NCI-H1930 (cell line): ENCODE measurements around the gene IQCH.
A peak's percentile ranks its signal among the peaks of the same experiment; 100 is the strongest.

Source experiments
- DNase-seq, 2 experiments: peaks; one replicate each; lab custom pipeline; 2025; lab: John Stamatoyannopoulos, UW

IQCH gene

GRCh38 chr15:67254238-67255175, at the start of gene IQCH, which contains the start of gene AAGAB:
IQCH (plus strand) TSS chr15:67254786; CDS start chr15:67254897, 111 bp downstream.
AAGAB (minus strand) TSS chr15:67254661; CDS start chr15:67254631, 30 bp downstream.
- DNase-seq, result peak; percentile 77 to 88

DNA sequence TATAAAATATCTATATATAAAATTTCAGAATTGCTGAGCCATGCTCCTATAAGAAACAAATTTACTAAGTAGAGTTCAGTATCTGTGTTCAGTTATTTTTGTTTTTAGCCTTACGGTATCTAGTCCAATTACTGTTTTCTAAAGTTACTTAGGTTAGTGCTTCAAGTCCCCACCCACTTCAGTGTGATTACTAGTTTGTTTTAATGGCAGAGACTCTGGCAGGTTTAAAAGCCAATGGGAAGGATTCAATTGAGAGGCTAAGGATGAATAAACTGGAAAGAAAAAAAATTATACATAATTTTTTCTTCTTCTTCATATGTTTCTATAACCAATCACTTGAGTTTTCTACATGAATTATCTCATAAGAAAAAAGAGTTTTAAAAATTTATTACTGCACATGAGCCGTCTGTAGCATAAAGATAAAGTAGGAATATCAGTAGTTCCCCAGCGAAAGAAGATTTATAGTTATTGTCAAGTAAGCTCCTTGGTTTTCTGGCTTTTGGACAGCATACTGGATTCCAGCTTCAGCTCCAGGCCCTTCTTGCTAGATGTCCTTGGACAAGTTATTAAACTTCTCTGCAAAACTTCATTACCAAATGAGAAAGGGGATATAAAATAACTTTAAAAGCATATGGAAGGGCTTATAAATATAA, 46.9 kb upstream of the IQCH start:
- DNase-seq, result no peak

DNA sequence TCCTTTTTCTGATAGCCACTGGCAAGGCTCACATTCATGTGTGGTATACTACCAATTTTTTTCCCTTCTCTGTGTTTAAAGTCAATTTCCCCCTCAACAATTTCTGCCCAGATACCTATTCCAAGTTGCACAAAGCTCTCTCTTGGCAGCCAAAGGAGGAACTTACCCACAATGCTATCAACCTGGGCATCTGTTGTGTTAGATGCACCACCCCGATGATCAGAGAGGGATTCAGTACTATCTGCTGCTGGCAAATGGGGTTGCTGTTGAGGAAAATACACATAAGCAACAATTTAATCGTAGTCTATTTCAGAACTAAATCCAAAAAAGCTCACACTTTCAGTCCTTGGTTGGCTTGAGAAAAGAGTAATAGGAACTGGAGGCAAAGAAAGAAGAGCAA, 46.2 kb upstream of the IQCH start:
- no peak for DNase-seq

- no peak for DNase-seq
Observed at GRCh38 chr15:67210555-67211168, 43.9 kb upstream of the IQCH start.

DNA sequence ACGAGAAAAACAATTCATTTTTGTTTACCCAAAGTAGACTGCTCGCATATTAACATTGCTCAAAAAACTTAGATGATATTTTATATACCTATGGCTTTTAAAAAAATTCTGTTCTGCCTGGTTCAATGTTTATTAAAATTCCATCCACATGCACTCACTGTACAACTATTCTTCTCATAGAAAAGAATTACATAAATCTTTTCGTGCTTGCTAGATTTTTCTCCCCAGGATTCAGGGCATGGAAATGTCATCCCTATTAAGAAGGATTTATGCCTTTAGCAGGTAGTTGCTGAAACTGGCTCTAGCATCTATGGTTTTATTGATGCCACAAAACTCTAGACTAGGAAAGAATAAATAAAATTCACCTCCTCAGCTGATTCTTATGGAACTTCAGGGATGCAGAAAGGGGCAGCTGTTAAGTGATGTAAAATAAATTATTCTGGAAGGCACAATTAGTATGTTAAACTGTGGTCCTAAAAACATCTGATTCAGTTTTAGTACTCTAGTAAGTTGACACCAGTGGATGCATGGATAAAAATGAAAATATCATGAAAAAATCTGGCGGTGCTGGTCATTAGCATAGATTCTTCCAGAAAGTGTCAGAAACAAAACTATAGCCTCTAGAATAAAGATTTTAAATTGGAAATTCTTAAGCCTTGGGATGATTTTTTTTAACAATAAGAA, 41.8 kb upstream of the IQCH start:
- no peak for DNase-seq

- no peak for DNase-seq
Observed at GRCh38 chr15:67215102-67215501, 39.5 kb upstream of the IQCH start.

DNA sequence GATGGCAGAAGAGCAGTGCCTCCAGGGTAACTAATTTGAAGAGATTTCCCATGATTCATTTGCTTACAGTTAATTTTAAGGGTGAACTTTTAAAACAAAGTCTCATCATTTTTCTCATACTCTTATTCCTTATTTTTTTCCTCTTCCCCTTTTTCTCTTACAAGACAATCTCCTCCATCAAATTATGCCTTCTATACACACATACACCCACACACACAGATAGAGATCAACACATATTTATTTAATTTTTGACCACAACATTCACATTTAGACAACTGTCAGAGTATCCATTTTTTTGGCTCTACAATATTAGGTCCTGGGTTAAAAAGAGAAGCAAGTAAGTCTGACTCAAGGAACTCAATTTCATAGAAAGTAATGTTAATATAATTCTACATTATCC, 37.7 kb upstream of the IQCH start:
- no peak for DNase-seq

GRCh38 chr15:67218428-67218827, 36.2 kb upstream of the IQCH start:
- no peak for DNase-seq

- DNase-seq, result no peak
Observed at GRCh38 chr15:67219288-67219687, 35.3 kb upstream of the IQCH start.

DNA sequence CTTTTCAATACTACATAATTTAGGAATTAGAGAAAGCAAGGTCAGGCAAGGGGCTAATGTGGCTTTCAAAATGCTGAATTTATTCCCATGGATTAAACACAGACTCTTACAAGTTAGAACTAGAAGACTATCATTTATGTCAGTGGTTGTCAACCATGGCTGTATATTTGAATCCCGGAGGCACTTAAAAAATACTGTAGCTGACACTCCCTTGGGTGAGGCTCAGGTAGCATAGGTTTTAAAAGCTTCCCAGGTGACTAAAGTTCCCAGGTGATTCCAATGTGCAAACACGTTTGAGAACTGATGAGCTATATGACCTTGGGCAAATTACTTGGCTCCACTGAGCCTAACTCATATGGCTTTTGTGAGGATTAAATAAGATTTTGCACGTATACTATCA, 29.7 kb upstream of the IQCH start:
- no peak for DNase-seq

GRCh38 chr15:67225336-67225735, 29.2 kb upstream of the IQCH start:
- DNase-seq, result no peak

GRCh38 chr15:67227431-67227830, 27.2 kb upstream of the IQCH start:
- no peak for DNase-seq

DNA sequence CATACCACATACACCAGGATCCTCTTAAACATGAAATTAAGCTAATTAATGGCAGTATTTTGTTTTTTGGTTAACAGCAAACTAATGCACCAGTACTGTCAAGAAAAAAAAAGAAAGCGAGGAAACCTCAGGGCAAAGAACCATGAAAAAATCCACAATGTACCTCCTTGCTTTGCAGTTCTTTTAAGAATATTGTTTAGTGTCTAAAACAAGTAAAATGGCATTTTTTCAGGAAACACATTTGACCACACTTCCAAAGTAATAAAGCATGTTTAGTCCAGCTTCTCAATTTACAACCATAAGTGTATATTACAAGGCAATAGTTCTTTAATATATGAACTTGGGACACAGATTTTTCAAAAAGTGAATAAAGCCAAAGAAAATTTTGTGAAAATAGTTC, 26.7 kb upstream of the IQCH start:
- DNase-seq, result no peak

GRCh38 chr15:67228286-67228685, 26.3 kb upstream of the IQCH start:
- DNase-seq, result no peak

DNA sequence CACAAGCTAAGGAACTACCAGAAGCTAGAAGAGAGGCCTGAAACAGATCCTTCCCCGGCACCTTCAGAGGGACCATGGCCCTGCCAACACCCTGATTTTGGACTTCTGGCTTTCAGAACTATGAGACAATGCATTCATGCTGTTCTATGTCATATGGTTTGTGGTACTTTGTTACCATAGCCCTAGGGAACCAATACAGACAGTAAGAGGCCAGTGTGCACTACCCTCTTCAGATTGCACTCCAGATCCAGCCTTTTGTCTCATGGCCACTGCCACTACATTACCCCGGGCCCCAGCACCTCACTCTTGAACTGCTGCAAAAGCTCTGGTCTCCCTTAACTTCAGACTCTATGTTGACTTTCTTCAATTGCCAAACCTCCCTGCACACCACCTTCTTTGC, 24.1 kb upstream of the IQCH start:
- DNase-seq, result no peak

DNA sequence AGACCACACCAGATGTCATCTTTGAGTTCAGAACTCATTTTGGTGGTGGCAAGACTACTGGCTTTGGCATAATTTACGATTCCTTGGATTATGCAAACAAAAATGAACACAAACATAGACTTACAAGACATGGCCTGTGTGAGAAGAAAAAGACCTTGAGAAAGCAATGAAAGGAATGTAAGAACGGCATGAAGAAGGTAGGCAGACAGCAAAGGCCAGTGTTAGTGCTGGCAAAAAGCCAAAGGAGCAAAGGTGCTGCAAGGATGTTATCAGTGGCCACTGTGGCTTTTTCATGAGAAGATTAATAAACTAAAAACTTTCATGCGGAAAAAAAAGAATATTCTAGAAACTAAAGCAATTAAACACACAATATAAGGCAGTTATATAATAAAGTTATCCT, 22.0 kb upstream of the IQCH start:
- no peak for DNase-seq

- no peak for DNase-seq
Observed at GRCh38 chr15:67240235-67241131, 14.1 kb upstream of the IQCH start.

- no peak for DNase-seq
Observed at GRCh38 chr15:67241132-67241855, 13.3 kb upstream of the IQCH start.

DNA sequence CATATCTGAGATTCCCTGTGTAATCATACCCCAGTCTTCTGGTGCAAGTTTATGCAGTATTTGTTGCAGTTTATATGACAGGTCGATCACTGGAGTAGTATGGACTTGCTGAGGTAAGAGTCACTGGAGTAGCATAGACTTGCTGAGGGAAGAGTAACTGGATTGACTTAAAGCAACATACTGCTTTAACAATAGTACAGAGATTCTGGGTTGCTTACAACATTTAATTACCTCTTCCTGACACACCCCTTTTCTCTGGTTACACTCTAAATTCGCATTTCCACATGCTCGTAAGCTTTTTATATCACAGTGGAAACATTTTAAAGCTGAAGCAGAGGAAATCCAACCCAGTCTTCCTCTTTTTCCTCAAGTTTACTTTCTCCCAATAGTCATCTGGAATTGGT, 11.9 kb upstream of the IQCH start:
- DNase-seq, result no peak

DNA sequence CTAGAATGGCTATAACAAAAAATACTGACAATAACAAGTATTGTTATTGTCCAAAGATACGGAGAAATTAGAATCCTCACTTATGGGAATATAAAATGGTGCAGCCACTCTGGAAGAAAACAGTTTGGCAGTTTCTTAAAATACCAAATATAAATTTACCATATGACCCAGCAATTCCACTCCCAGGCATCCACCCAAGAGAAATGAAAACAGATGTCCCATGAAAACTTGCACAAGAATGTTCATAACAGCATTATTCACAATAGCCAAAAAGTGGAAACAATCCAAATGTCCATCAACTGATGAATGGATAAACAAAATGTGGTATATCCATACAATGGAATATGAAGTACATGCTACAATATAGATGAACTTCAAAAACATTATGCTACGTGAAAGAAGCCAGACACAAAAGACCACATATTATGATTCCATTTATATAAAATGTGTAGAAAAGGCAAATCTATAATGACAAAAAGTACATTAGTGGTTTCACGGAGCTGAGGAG, 9.6 kb upstream of the IQCH start:
- DNase-seq, result no peak
